Measurements from ENCODE around the gene SUSD4. TPM values are rescaled to one million over a fixed set of nuclear protein-coding genes. Genes with fewer than 3 reads are reported as not detected.
A peak's percentile ranks its signal among the peaks of the same experiment; 100 is the strongest.

The SUSD4 gene
- total RNA-seq, 1 experiment from 2014 or later, result 2.3 TPM

- H3K4me3 Mint-ChIP-seq (ENCODE audit: unreplicated experiment), result no peak overlapping the region
- no peak overlapping the region for H3K27ac Mint-ChIP-seq (ENCODE audit: low read depth, unreplicated experiment)
- H3K27me3 Mint-ChIP-seq (ENCODE audit: insufficient read depth, unreplicated experiment), result no peaks in the 10 kb centered on the region
- TF ChIP-seq CTCF (IDR thresholded peaks at IDR 0.05; ENCODE audit: unreplicated experiment), result no peak
- no peak for DNase-seq (ENCODE audit: unreplicated experiment)
- H3K36me3 Mint-ChIP-seq (ENCODE audit: insufficient read depth, unreplicated experiment), result no peaks in the 10 kb centered on the region
- ChIA-PET CTCF (interaction anchor here (0.6 to 2.9 kb wide), 16 partner anchors 10 to 1175 kb away, joined by 3 to 16 read pairs (median 4); no protein-coding TSS in a partner anchor), POLR2A (interaction anchor here (1.2 kb wide), 1 partner anchor 75 kb away, joined by 6 read pairs; no protein-coding TSS in a partner anchor)
- peaks cover 16% of the 10 kb centered on the region for H3K4me1 Mint-ChIP-seq (ENCODE audit: insufficient read depth, unreplicated experiment)
- no TSS peak for BruUV-seq (replicated peaks)
- intact Hi-C loops (cut with micrococcal nuclease), result loop anchor here (1.0 kb wide), 5 partner anchors 184 to 509 kb away; no protein-coding TSS in a partner anchor
- H3K9me3 Mint-ChIP-seq (ENCODE audit: unreplicated experiment), result no peaks in the 10 kb centered on the region
Measured at GRCh38 chr1:223175633-223176032, 188.3 kb downstream of the SUSD4 start.

GRCh38 chr1:223175032-223175431 is 188.9 kb downstream of the SUSD4 start:
- Mint-ChIP-seq H3K36me3 (ENCODE audit: insufficient read depth, unreplicated experiment) (no peaks in the 10 kb centered on the region), H3K9me3 (ENCODE audit: unreplicated experiment) (no peaks in the 10 kb centered on the region), H3K27ac (ENCODE audit: low read depth, unreplicated experiment) (no peak overlapping the region), H3K4me3 (ENCODE audit: unreplicated experiment) (no peak overlapping the region), H3K27me3 (ENCODE audit: insufficient read depth, unreplicated experiment) (no peaks in the 10 kb centered on the region), H3K4me1 (ENCODE audit: insufficient read depth, unreplicated experiment) (peaks cover 10% of the 10 kb centered on the region)
- peak; percentile 80 for DNase-seq (ENCODE audit: unreplicated experiment)
- peak; percentile 71 for TF ChIP-seq CTCF (IDR thresholded peaks at IDR 0.05; ENCODE audit: unreplicated experiment)
- CTCF ChIA-PET, result interaction anchor here (0.6 to 2.9 kb wide), 20 partner anchors 9 to 1176 kb away, joined by 3 to 16 read pairs (median 4); no protein-coding TSS in a partner anchor
- POLR2A ChIA-PET, result interaction anchor here (0.9 kb wide), 1 partner anchor 13 kb away, joined by 3 read pairs; no protein-coding TSS in a partner anchor
- intact Hi-C loops (cut with micrococcal nuclease), result loop anchor here (1.0 kb wide), 5 partner anchors 184 to 509 kb away; no protein-coding TSS in a partner anchor
- no TSS peak for BruUV-seq (replicated peaks)

Other genes with a start within 250 kb of the SUSD4 start
- gene TLR5, start 220.9 kb downstream of the SUSD4 start, total RNA-seq (2022), result 0.81 and 1.5 TPM in 2 replicates
- not detected in 2 replicates for gene CCDC185, start 29.2 kb upstream of the SUSD4 start, total RNA-seq (2022)